NCI-H526 treated with DMSO at 0.1 percent for 48 hours (cell line): Measurements from ENCODE around the gene GLS.

Experiments used
- DNase-seq: peaks from one replicate; lab custom pipeline; 2025; lab: John Stamatoyannopoulos, UW

GLS gene

GRCh38 chr2:191014653-191015020 lies 134.0 kb downstream of the GLS start:
- no peak for DNase-seq
